ENCODE measurements around the gene APOLD1.
"Not testable (repeated sequence)": the region's sequence is repeated elsewhere in the genome, so short reads cannot be mapped to it uniquely, and the experiment has no call there.

The APOLD1 gene

DNA sequence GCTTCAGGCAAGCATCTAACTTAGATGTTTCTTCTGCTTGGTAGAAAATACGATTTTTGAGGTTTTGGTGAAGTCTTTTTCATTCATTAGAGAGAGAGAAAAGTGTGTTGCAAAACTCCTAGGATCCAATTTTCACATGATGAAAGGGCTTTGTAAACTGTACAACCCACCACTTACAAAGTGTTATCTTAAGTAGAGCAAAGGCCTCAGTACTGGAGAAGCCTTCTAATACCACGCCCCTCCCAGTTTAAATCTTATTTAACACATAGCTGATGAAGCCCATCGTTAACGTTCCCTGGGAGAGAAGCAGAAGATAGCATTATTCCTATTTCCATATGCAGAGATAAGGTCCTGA, 869 bp downstream of the APOLD1 start:
- DNase-seq (ENCODE audit: low read depth in 2 of 2): no peak

DNA sequence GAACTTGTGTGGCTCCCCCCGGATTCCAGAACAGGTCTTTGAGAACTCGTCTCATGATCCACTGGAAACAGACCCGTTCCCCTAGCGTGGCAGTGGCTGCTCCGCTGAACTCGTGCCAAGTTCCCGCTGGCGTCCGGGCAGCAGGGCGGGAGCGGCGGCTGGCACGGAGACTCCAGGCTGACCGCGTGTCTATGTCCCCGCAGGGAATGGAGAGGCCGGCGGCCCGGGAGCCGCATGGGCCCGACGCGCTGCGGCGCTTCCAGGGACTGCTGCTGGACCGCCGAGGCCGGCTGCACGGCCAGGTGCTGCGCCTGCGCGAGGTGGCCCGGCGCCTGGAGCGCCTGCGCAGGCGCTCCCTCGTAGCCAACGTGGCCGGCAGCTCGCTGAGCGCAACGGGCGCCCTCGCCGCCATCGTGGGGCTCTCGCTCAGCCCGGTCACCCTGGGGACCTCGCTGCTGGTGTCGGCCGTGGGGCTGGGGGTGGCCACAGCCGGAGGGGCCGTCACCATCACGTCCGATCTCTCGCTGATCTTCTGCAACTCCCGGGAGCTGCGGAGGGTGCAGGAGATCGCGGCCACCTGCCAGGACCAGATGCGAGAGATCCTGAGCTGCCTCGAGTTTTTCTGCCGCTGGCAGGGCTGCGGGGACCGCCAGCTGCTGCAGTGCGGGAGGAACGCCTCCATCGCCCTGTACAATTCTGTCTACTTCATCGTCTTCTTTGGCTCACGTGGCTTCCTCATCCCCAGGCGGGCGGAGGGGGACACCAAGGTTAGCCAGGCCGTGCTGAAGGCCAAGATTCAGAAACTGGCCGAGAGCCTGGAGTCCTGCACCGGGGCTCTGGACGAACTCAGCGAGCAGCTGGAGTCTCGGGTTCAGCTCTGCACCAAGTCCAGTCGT, 1.5 kb downstream of the APOLD1 start:
- peak; percentile 30 to 38 for DNase-seq (ENCODE audit: low read depth in 2 of 2)

DNA sequence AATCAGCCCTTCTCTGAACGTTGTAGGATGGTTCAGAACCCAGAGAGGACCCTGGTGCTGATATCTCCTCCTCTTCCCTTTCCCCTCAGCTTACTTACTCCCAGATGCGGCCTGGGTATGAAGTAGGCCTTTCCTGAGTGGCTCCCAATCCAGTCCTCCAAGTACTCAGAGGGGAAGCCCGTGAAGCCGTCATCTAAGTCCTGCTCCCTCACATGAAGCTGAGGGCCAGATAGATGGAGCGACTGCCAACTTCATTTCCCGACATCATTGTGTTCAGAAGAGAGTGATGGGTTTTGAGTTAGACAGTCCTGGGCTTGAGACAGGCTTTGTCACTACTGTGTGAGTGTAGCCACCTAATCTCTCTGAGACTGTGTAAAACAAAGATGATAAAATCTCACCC, 2.7 kb downstream of the APOLD1 start:
- no peak for DNase-seq (ENCODE audit: low read depth in 2 of 2)

DNA sequence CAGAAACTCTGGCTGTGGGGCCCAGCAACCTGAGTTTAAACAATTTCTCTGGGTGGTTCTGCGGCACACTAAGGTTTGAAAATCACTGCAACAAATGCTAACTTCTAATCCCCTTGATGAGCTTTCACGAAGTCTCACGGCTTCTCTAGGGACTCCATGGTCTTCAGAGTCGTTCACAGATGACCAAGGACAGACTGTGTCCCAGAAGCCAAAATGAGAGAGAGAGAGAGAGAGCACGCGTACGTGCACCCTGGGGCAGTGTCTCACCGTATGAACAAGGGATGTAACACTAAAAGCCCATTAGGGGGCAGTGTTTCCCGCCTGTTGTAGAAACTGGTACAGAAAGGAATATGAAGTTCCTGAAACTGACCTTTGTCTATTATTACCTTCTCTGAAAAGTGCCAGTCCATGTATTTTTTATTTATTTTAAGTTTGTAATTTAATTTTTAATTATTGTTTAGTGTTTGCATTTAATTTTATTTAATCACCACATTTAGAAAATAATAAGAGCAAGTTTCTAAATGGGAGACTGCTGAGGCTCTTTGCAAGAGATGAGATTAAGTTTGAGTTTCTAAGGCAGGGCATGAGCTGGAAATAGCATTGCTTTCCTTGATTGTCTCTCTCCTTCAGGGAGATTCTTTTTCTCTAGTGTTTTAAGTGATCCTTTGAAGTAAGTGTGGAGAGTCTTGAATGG, 3.4 kb downstream of the APOLD1 start:
- peak; percentile 25 to 27 for DNase-seq (ENCODE audit: low read depth in 2 of 2)

DNA sequence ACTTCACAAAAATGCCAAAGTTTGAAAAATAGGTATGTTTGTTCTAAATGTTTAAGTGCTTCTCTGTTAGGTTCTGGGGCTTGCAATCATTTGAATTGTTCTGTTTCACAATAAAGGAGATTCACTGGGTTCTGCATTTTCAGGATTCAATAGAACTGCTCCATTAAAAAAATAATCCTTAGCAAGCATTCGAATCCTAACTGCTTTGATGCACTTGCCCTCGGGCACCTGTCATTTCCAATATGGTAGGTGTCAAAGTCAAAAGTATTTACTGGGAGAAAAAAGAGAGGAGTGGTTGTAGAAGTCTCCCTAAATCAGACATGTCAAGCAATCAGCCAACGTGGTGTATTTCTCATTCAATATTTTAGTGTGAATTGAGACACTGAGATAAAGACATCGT, 5.5 kb downstream of the APOLD1 start:
- DNase-seq (ENCODE audit: low read depth in 2 of 2): no peak

DNA sequence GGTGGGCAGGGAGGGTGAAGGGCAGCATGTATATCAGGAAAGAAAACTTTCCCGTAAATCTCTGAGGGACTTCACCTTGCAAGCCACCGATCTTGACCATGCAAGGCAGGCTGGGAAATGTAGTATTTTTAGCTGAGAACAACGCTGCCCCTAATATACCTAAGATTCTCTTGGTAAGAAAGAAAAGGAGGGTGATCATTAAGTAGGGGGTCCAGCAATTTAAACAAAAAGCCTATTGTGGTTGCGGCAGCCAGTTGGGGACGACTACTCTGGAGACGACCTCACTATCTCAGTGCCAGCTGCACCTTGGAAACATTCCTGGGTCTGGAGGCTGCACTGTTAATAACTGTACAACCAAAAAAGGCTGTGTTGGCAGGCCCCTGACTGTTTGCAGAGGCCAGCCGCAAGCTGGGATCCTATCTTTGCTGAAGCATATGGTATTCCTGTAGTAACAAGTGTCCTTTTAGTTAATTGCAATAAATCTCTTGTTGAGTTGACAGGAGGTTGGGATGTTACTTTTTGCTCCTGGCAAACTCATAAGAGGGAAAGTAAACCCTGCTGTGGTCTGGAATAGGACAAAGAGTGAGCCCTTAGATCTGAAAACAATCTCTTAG, 6.4 kb downstream of the APOLD1 start:
- no peak for DNase-seq (ENCODE audit: low read depth in 2 of 2)

DNA sequence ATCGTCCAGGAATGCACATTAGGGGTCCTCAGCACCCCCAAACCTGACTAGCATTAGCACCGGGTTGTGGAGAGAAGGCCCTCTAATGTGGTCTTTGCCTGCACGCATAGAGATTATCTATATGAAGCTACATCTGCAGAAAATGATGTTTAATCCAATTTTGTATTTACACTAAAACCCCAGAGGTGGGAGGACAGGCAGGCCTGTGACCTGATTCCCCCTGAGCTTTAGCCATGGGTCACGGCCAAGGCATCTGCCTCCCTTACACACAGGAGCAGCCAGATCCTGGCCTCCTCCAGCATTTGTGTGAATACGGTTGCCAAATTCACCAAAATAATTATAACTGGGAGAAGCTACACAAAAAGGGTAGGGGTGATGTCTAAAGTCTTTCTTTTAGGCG, 7.0 kb downstream of the APOLD1 start:
- DNase-seq (ENCODE audit: low read depth in 2 of 2): no peak

DNA sequence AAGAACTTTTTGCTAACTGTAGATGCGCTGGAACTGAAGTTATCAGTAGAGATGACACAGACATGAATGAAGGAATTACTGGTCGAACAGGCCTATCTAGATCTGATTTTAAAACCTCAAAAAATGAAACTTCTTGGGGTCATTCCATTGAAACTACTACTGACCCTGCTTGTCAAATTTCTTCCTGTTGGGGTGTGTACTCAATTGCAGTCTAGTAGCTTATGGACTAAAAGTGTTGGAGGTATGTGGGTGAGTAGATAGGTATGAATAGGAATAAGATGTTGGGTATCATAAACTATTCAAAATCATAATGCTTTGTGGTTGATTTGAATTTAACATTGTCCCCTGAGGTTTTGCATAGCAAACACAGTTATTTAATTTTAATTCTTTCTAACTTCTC, 9.2 kb downstream of the APOLD1 start:
- DNase-seq (ENCODE audit: low read depth in 2 of 2): no peak

DNA sequence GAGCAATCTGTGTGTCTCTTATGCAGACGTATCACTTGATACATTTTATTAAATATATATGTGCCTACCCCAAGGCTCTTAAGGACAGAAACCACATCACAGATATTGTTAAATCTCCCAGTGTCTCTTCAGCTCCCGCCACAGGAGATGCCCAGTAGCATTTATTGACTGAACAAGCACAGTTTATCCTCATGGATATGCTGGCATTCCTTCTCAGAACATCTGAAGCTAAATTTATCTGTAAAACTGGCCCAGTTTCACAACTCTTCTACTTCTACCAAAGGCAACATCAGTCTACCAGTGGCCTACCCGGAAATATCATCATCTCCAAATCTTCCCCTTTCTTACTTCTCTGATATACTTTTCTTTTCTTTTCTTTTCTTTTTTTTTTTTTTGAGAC, 10.7 kb downstream of the APOLD1 start:
- no peak for DNase-seq (ENCODE audit: low read depth in 2 of 2)

DNA sequence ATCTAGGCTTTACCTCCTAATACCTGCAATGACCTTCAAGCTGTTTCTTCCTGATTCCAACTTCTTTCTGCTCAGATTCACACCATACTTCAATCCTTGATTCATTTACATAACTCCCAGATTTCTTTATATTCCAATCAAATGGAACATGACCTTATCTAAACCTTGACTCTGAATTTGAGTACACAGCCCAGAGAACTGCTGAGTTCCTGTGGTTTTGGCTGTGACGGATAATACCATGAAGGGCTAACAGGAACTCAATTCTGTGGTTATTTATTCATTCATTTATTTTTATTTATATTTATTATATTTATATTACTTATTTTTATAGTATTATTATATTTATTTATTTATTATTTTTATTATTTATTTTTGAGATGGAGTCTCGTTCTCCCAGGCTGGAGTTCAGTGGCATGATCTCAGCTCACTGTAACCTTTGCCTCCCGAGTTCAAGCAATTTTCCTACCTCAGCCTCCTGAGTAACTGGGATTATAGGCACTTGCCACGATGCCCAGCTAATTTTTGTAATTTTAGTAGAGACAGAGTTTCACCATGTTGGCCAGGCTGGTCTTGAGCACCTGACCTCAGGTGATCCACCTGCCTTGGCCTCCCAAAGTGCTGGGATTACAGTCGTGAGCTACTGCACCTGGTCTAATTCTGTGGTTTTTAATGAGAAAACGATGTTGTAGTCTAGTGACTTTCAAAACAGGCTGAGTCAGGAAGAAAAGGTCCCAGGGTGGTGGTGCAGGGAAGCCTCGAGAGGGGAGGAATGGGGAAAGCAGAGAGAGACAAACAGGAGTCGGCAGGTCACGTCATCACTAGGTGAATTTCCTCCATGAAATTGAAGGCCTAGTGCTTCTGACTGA, 11.7 kb downstream of the APOLD1 start:
- no peak for DNase-seq (ENCODE audit: low read depth in 2 of 2)

DNA sequence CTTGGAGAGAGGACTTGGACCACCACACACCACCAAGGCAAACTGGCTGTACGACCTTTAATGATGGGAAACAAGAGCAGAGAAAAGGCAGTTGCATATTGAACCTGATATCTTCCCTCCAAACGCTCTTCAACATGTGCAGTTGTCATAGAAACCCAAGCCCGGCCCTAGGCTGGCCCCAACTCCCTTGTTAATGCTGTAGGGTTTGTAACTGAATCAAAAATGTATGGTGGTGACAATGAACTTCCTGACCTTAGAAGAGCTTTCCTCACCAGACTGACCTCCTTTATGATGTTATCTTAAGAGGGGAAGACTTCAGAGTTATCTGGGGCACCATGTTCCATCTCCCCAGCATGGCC, 12.3 kb downstream of the APOLD1 start:
- DNase-seq (ENCODE audit: low read depth in 2 of 2): no peak

DNA sequence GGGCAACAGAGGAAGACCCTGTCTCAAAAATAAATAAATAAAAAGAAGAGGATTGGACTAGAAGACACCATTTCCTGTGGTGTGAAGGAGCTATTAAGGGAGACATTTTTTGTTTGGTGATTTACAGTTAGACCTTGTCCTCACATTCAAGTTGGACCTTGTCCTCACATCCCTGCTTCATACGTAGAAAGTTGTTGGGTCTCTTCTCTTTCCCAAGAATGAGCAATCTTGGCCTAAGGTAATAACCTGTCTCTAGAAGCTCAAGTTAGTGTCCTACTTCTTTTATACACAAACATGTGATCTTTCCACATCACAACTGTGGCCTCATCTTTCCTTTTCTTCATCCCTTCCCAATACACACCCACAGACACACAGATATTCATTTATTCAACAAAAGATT, 13.0 kb downstream of the APOLD1 start:
- no peak for DNase-seq (ENCODE audit: low read depth in 2 of 2)

DNA sequence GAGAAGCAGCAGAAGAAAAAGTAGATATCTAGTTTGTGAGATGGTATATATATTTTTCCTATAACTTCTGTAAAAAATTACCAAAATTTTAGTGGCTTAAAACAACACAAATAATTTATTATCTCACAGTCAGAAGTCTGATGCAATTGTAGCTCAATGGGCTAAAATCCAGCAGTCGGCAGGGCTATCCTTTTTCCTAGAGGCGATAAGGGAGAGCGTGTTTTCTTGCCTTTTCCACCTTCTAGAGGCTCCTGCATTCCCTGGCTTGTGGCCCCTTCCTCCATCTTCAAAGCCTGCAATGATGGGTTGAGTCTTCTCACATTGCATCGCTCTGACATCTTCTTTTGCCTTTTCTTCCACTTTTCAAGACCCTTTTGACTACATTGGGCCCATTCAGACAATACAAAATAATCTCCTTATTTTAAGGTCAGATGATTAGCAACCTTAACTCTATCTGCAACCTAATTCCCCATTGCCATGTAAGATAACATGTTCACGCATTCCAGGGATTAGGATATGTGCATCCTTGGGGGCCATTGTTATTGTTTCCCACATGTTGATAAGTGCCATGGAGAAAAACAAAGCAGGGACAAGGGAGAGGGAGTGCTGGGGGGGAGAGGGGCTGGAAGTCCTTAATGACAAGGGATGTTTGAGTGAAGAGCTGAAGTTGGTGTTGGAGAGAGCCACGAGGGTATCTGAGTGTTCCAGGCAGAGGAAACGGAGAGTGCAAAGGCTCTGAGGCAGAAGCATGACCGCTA, 13.9 kb downstream of the APOLD1 start:
- DNase-seq (ENCODE audit: low read depth in 2 of 2): no peak

DNA sequence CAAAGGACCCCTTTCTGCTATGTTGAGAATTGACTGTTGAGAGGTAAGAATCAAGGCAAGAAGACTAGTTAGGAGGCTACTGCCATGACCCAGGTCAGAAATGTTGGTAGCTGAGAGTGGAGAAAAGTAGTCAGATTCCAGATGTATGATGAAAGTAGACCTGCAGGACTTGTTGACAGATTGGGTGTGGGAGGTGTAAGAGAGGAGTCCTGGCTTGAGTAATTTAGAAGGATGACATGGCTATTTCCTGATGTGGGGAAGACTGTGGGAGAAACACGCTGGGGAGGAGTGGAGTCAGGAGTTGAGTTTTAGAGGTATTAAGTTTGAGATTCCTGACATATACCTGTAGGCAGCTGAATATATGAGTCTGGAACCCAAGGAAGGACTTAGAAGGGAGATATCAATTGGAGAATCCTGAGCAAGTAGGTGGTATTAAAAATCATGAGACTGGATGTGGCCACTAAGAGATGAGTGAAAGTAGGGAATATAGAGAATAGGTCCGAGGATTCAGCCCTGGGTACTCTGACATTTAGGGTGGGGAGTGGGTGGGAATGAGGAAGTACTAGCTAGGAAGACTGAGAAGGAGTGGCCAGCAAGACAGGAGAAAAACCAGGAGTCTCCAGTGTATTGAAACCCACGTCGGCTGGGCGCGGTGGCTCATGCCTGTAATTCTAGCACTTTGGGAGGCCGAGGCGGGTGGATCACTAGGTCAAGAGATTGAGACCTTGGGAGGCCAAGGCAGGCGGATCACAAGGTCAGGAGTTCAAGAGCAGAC, 15.1 kb downstream of the APOLD1 start:
- DNase-seq (ENCODE audit: low read depth in 2 of 2): no peak

DNA sequence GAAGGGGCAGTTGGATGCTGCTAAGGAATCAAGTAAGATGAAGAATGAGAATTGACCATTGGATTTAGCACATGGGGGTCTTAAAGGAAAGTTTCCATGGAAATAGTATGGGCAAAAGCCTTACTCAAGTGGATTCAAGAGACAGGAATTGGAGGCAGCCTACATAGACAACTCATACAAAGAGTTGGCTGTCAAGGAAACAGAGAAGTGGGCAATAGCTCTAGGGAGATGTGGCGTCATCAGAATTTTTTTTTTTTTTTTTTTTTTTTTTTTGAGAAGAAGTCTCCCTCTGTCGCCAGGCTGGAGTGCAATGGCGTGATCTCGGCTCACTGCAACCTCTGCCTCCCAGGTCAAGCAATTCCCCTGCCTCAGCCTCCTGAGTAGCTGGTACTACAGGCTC, 16.2 kb downstream of the APOLD1 start:
- DNase-seq (ENCODE audit: low read depth in 2 of 2): not testable (repeated sequence)

DNA sequence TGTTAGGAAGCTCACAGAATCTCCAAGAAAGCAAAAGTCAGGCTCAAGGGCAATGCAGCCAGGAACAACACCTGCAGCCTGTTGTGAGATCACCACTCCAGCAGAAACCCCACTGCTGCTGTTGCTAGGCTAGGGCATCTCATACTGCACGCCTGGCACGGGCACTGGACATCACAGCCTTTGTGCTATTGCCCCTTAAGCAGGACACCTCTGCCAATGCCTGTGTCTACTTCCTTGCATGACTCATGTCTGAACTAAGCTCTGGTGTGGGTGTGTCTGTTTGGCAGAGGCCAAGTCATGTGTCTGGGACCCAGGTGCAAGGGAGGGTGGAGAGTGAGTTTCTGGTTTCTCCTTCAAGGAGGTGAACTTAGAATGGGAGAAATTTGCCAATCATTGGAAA, 17.7 kb downstream of the APOLD1 start:
- DNase-seq (ENCODE audit: low read depth in 2 of 2): peak in 1 of 2 donors; percentile 21

DNA sequence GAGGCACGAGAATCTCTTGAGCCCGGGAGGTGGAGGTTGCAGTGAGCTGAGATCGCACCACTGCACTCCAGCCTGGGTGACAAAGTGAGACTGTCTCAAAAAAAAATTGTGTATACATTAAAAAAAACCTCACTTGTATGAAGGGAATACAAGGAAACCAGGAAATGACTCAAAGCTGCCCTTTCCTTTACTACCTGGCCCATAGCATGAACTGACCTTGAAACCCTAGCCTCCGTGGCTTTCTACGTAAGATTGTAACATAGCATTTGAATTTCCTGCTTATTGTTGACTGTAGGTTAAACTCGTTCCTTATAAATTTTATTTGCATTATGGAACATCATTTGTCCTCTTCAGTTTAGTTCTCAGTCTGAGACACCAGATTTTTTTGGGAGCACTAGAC, 18.6 kb downstream of the APOLD1 start:
- no peak for DNase-seq (ENCODE audit: low read depth in 2 of 2)

DNA sequence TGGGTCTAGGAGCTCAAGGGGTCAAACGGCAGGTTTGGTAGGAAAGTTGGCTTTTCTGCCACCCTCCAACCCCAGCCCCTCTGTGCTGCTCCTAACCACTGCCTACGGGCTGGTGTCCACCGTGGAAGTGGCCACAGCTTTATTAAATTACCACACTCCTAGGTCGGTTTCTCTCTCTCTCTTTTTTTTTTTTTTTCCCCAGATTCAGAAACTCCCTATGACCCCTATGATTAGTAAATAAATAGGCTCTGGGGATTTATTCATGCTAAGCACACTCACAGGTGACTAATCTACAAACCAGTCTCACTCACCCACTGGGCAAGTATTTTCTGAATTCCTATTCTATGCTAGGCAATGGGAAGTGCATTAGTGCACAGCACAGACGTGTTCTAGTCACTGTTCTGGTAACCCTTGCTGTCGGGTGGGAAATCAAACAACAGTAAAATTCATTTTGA, 19.0 kb downstream of the APOLD1 start:
- no peak for DNase-seq (ENCODE audit: low read depth in 2 of 2)

DNA sequence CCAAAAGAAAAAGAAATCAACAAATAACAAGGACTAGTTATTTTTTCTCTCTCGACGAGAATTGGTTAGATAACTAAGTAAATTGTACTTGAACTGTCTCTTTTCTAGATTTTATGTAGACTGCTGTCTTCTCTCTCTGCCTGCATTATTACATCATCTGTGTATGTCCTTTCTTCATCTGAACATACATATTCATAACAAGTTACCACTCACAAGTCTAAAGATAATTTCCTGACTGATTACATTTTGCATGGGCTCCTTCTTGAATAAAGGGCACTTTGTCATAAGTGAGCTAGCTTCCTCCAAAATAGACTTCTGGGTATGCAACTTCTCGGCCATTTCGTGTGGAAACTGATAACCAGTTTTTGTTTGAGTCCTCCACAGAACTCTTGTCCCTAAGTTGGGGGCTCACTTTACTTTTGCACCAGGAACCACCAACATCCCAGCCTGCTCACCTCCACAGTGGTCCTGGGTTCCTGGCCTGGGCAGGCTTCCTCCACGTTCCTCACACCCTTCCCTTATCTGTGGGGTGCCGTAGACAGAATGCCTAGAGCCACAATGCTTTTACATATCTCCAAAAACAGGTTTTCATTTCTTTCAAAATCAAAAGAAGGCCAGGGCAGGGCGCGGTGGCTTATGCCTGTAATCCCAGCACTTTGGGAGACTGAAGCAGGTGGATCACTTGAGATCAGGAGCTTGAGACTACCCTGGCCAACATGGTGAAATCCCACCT, 21.5 kb downstream of the APOLD1 start:
- DNase-seq (ENCODE audit: low read depth in 2 of 2): no peak

DNA sequence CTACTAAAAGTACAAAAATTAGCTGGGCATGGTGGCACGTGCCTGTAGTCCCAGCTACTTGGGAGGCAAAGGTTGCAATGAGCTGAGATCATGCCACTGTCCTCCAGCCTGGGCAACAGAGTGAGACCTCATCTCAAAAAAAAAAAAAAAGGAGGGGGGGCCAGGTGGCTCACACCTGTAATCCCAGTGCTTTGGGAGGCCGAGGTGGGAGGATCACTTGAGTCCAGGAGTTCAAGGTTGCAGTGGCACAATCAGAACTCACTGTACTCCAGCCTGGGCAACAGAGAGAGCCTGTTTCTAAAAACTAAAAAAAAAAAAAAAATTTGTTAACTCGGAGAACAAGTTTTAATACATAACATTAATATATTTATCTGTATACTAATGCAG, 22.1 kb downstream of the APOLD1 start:
- DNase-seq (ENCODE audit: low read depth in 2 of 2): not testable (repeated sequence)

Data from stimulated activated CD4-positive, alpha-beta T cell treated with anti-CD3 and anti-CD28 coated beads, Interleukin-1b, Interleukin-23, amount 100 ng/mL, for 1 hour (primary cell).